PC-3 (cell line): ENCODE data around the gene ACLY.
"Not testable (repeated sequence)": the region's sequence is repeated elsewhere in the genome, so short reads cannot be mapped to it uniquely, and the experiment has no call there.

ENCODE experiments used
- EZH2 ChIP-seq: fragments of 300-600 bp; sonication (generic); IDR thresholded peaks from one replicate; pipeline ENCODE4 v1.6.1; 2017; ENCODE audit warnings: antibody characterized with exemption, mild to moderate bottlenecking, low read length; ENCODE audit not compliant: unreplicated experiment
- EZH2phosphoT487 ChIP-seq: fragments of 300-600 bp; sonication (generic); IDR thresholded peaks from 2 replicates; pipeline ENCODE4 v1.6.1; 2018; ENCODE audit warnings: mild to moderate bottlenecking, antibody characterized with exemption, low read length, borderline replicate concordance
- TF ChIP-seq, protein P1 (sequence below): fragments of 300-600 bp; sonication (generic); conservative IDR thresholded peaks from 2 replicates; pipeline ENCODE4 v1.5.1; 2017; ENCODE audit warnings: antibody characterized with exemption, low read depth, mild to moderate bottlenecking, low read length

DNA sequence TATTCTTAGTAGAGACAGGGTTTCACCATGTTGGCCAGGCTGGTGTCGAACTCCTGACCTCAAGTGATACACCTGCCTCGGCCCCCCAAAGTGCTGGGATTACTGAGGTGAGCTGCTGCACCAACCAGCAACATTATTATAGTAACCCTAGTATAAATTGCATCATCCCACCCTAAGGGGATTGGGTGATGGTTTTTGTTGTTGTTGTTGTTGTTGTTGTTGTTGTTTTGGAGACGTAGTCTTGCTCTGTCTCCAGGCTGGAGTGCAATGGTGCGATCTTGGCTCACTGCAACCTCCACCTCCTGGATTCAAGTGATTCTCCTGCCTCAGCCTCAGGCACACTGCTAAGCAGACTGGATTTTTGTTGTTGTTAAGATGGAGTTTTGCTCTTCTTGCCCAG lies 13.0 kb upstream of the ACLY start:
- TF ChIP-seq, protein P1, sequence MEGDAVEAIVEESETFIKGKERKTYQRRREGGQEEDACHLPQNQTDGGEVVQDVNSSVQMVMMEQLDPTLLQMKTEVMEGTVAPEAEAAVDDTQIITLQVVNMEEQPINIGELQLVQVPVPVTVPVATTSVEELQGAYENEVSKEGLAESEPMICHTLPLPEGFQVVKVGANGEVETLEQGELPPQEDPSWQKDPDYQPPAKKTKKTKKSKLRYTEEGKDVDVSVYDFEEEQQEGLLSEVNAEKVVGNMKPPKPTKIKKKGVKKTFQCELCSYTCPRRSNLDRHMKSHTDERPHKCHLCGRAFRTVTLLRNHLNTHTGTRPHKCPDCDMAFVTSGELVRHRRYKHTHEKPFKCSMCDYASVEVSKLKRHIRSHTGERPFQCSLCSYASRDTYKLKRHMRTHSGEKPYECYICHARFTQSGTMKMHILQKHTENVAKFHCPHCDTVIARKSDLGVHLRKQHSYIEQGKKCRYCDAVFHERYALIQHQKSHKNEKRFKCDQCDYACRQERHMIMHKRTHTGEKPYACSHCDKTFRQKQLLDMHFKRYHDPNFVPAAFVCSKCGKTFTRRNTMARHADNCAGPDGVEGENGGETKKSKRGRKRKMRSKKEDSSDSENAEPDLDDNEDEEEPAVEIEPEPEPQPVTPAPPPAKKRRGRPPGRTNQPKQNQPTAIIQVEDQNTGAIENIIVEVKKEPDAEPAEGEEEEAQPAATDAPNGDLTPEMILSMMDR: not testable (repeated sequence)
- TF ChIP-seq EZH2, EZH2phosphoT487: not testable (repeated sequence)
